SJCRH30 (cell line): Measurements from ENCODE around the gene KCNAB2. TPM values are rescaled to one million over a fixed set of nuclear protein-coding genes. Genes with fewer than 3 reads are reported as not detected.

ENCODE experiments used
- total RNA-seq: library from RNA; depleted of rRNA; stranded (reverse); fragments of >200 nt; shearing (Covaris generic); gene quantifications from 2 replicates; pipeline ENCODE4 v1.2.3, GENCODE V29; 2014; rRNA removed

The KCNAB2 gene
- total RNA-seq, 1 experiment from 2014 or later = 0.77 TPM

Other genes with a start within 250 kb of the KCNAB2 start
- gene NPHP4, start 53.5 kb upstream of the KCNAB2 start, total RNA-seq = 6.4 and 7.3 TPM in 2 replicates
- gene CHD5, start 134.4 kb downstream of the KCNAB2 start, total RNA-seq = 0.05 and 0.06 TPM in 2 replicates
- 606 and 680 TPM in 2 replicates for gene RPL22, start 153.7 kb downstream of the KCNAB2 start, total RNA-seq
- gene RNF207, start 160.2 kb downstream of the KCNAB2 start, total RNA-seq = not detected in 2 replicates
- 109 and 111 TPM in 2 replicates for gene ICMT, start 190.1 kb downstream of the KCNAB2 start, total RNA-seq
- not detected in 2 replicates for gene HES3, start 198.3 kb downstream of the KCNAB2 start, total RNA-seq
- gene GPR153, start 215.2 kb downstream of the KCNAB2 start, total RNA-seq = 58.2 and 61.3 TPM in 2 replicates